ENCODE measurements around the gene PLEKHA7. TPM values are rescaled to one million over a fixed set of nuclear protein-coding genes. Genes with fewer than 3 reads are reported as not detected.

PLEKHA7 gene
- total RNA-seq, 1 experiment from 2014 or later, result 7.2 TPM

- no TSS peak for BruUV-seq (replicated peaks)
- DNase-seq (ENCODE audit: low read depth, low spot score), result no peak
- CTCF ChIA-PET, result no interaction called here
- H3K4me2 ChIP-seq (ENCODE audit: low read length), result no peak overlapping the region
- POLR2A ChIA-PET, result interaction anchor here (1.2 kb wide), 1 partner anchor 9 kb away, joined by 3 read pairs; no protein-coding TSS in a partner anchor
- intact Hi-C loops (cut with micrococcal nuclease), result no loop called here
- peaks cover 15 to 26% of the 10 kb centered on the region in 2 experiments; a peak in 3 of 4 replicates for H3K4me1 ChIP-seq (ENCODE audit: control insufficient read depth in 1 of 2, insufficient read depth in 2 of 2, low read length in 2 of 2)
- no peaks in the 10 kb centered on the region; the same call in 1 of the 2 replicates for H4K20me1 ChIP-seq (ENCODE audit: insufficient read depth)
- no peaks in the 10 kb centered on the region for H3K27me3 ChIP-seq (ENCODE audit: insufficient read depth, low read length)
- no peak overlapping the region for H2AFZ ChIP-seq (ENCODE audit: low read depth, low read length, poor library complexity, severe bottlenecking)
- RAD21 ChIA-PET (ENCODE audit: low non-redundant PET in 1 of 2, low total read pairs in 2 of 2, uncharacterized antibody in 2 of 2, unreplicated experiment in 2 of 2), result no interaction called here
- ATAC-seq, result no peak
- H3K79me2 ChIP-seq (ENCODE audit: insufficient read depth, low read length), result no peaks in the 10 kb centered on the region
- no peak overlapping the region for H3K9ac ChIP-seq (ENCODE audit: low read length)
- H3K27ac ChIP-seq (ENCODE audit: low read depth, low read length), result no peak overlapping the region
- H3K9me3 ChIP-seq (ENCODE audit: control insufficient read depth in 1 of 2, insufficient read depth in 1 of 2, low read depth in 1 of 2, low read length in 2 of 2), result no peaks in the 10 kb centered on the region
- H3K9me2 ChIP-seq (ENCODE audit: insufficient read depth), result no peaks in the 10 kb centered on the region
- no peak overlapping the region for H3K4me3 ChIP-seq (replicated peaks in 1 of 2; ENCODE audit: low read depth in 1 of 2, low read length in 2 of 2)
- TF ChIP-seq ZNF274 (IDR thresholded peaks at IDR 0.05; ENCODE audit: low read depth, low read length) (no peak), ELF1 (IDR thresholded peaks at IDR 0.05; ENCODE audit: borderline replicate concordance, low read depth) (no peak), ZFX (IDR thresholded peaks at IDR 0.05) (no peak), MAX (IDR thresholded peaks at IDR 0.05) (no peak), POLR2AphosphoS5 (IDR thresholded peaks at IDR 0.05; ENCODE audit: low read depth, low read length) (no peak), TCF7L2 (IDR thresholded peaks at IDR 0.05; ENCODE audit: borderline replicate concordance, extremely low read depth, insufficient read depth, insufficient read length) (no peak), EGR1 (IDR thresholded peaks at IDR 0.05; ENCODE audit: low read depth) (no peak)
- TF ChIP-seq, protein P1, sequence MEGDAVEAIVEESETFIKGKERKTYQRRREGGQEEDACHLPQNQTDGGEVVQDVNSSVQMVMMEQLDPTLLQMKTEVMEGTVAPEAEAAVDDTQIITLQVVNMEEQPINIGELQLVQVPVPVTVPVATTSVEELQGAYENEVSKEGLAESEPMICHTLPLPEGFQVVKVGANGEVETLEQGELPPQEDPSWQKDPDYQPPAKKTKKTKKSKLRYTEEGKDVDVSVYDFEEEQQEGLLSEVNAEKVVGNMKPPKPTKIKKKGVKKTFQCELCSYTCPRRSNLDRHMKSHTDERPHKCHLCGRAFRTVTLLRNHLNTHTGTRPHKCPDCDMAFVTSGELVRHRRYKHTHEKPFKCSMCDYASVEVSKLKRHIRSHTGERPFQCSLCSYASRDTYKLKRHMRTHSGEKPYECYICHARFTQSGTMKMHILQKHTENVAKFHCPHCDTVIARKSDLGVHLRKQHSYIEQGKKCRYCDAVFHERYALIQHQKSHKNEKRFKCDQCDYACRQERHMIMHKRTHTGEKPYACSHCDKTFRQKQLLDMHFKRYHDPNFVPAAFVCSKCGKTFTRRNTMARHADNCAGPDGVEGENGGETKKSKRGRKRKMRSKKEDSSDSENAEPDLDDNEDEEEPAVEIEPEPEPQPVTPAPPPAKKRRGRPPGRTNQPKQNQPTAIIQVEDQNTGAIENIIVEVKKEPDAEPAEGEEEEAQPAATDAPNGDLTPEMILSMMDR (IDR thresholded peaks at IDR 0.05 in 2 of 3, conservative IDR thresholded peaks at IDR 0.05 in 1 of 3; ENCODE audit: borderline replicate concordance in 1 of 3, insufficient read depth in 1 of 3, low read depth in 2 of 3, low read length in 2 of 3), result no peak
- TF ChIP-seq, protein P2, sequence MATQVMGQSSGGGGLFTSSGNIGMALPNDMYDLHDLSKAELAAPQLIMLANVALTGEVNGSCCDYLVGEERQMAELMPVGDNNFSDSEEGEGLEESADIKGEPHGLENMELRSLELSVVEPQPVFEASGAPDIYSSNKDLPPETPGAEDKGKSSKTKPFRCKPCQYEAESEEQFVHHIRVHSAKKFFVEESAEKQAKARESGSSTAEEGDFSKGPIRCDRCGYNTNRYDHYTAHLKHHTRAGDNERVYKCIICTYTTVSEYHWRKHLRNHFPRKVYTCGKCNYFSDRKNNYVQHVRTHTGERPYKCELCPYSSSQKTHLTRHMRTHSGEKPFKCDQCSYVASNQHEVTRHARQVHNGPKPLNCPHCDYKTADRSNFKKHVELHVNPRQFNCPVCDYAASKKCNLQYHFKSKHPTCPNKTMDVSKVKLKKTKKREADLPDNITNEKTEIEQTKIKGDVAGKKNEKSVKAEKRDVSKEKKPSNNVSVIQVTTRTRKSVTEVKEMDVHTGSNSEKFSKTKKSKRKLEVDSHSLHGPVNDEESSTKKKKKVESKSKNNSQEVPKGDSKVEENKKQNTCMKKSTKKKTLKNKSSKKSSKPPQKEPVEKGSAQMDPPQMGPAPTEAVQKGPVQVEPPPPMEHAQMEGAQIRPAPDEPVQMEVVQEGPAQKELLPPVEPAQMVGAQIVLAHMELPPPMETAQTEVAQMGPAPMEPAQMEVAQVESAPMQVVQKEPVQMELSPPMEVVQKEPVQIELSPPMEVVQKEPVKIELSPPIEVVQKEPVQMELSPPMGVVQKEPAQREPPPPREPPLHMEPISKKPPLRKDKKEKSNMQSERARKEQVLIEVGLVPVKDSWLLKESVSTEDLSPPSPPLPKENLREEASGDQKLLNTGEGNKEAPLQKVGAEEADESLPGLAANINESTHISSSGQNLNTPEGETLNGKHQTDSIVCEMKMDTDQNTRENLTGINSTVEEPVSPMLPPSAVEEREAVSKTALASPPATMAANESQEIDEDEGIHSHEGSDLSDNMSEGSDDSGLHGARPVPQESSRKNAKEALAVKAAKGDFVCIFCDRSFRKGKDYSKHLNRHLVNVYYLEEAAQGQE (IDR thresholded peaks at IDR 0.05; ENCODE audit: low read depth), result no peak
- TF ChIP-seq, protein P3, sequence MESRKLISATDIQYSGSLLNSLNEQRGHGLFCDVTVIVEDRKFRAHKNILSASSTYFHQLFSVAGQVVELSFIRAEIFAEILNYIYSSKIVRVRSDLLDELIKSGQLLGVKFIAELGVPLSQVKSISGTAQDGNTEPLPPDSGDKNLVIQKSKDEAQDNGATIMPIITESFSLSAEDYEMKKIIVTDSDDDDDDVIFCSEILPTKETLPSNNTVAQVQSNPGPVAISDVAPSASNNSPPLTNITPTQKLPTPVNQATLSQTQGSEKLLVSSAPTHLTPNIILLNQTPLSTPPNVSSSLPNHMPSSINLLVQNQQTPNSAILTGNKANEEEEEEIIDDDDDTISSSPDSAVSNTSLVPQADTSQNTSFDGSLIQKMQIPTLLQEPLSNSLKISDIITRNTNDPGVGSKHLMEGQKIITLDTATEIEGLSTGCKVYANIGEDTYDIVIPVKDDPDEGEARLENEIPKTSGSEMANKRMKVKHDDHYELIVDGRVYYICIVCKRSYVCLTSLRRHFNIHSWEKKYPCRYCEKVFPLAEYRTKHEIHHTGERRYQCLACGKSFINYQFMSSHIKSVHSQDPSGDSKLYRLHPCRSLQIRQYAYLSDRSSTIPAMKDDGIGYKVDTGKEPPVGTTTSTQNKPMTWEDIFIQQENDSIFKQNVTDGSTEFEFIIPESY (IDR thresholded peaks at IDR 0.05; ENCODE audit: extremely low read depth, insufficient replicate concordance, low read length), result no peak
- H3K36me3 ChIP-seq (ENCODE audit: control insufficient read depth in 1 of 2, insufficient read depth in 2 of 2, low read length in 2 of 2), result no peaks in the 10 kb centered on the region
Measured at GRCh38 chr11:16977994-16978315, 36.3 kb downstream of the PLEKHA7 start.
